ENCODE measurements around the gene RNF224. TPM values are rescaled to one million over a fixed set of nuclear protein-coding genes. Genes with fewer than 3 reads are reported as not detected.

Gene RNF224
- polyA plus RNA-seq, 1 donor from 2014 or later = not detected

DNA sequence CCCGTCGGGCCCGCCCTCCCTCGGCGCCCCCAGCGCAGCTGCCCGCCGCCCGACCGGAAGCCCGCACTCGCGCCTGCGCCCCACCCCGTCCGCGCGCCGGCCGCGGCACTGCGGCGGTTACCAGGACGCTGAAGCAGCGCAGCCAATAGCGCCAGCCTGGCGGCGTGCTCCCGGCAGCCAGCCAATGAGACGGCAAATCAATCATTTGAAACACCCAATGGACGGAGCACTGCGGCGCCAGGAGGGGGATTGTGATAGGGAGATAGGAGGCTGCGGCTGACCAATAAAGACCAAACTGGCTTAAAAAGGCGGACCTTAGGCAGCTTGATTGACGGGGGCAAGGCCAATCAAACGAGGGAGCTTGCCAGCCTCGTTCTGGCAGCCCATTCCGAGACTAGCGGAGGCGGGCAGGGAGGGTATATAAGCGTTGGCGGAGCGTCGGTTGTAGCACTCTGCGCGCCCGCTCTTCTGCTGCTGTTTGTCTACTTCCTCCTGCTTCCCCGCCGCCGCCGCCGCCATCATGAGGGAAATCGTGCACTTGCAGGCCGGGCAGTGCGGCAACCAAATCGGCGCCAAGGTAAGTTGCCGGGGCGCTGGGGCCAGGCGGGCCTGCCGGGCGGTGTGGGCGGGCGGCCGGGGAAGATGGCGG, 13.7 kb downstream of the RNF224 start, which contains the start of gene TUBB4B:
Gene TUBB4B, plus strand, starts transcription at position 447 of the 649 bp plus-strand sequence. Its CDS starts 74 bp downstream, at position 521.
- no peaks in the 10 kb centered on the region for H3K9me2 ChIP-seq (ENCODE audit: insufficient read depth, low read length)
- H3K4me2 ChIP-seq (ENCODE audit: low read length) = peak within 1 kb of the TSS; percentile 78
- no peaks in the 10 kb centered on the region for H4K20me1 ChIP-seq (ENCODE audit: insufficient read depth)
- H3K4me3 ChIP-seq (ENCODE audit: low read length) = peak within 1 kb of the TSS; percentile 96
- peak within 1 kb of the TSS; percentile 80 for H2AFZ ChIP-seq (ENCODE audit: low read depth, low read length)
- H3K9me3 ChIP-seq (ENCODE audit: low read length) = no peaks in the 10 kb centered on the region
- H3K9ac ChIP-seq (ENCODE audit: low read length) = peak within 1 kb of the TSS; percentile 90
- no peaks in the 10 kb centered on the region for H3F3A ChIP-seq (ENCODE audit: insufficient read depth, low read length, poor library complexity, severe bottlenecking)
- H3K36me3 ChIP-seq (ENCODE audit: insufficient read depth, low read length) = no peaks in the 10 kb centered on the region
- H3K27ac ChIP-seq (ENCODE audit: low read length) = peak within 1 kb of the TSS; percentile 89
- TF ChIP-seq SMC3 (conservative IDR thresholded peaks at IDR 0.05; ENCODE audit: poor library complexity) (no peak), EP300 (conservative IDR thresholded peaks at IDR 0.05; ENCODE audit: poor library complexity, severe bottlenecking) (no peak), POLR2AphosphoS5 (IDR thresholded peaks at IDR 0.05) (peak; percentile 100), TAF1 (IDR thresholded peaks at IDR 0.05; ENCODE audit: low read depth) (peak; percentile 99), MXI1 (conservative IDR thresholded peaks at IDR 0.05; ENCODE audit: poor library complexity, severe bottlenecking) (peak; percentile 38), RAD21 (conservative IDR thresholded peaks at IDR 0.05) (no peak), EZH2 (IDR thresholded peaks at IDR 0.05; ENCODE audit: borderline replicate concordance, insufficient read depth, low read length, poor library complexity, severe bottlenecking) (no peak)
- TF ChIP-seq, protein P1, sequence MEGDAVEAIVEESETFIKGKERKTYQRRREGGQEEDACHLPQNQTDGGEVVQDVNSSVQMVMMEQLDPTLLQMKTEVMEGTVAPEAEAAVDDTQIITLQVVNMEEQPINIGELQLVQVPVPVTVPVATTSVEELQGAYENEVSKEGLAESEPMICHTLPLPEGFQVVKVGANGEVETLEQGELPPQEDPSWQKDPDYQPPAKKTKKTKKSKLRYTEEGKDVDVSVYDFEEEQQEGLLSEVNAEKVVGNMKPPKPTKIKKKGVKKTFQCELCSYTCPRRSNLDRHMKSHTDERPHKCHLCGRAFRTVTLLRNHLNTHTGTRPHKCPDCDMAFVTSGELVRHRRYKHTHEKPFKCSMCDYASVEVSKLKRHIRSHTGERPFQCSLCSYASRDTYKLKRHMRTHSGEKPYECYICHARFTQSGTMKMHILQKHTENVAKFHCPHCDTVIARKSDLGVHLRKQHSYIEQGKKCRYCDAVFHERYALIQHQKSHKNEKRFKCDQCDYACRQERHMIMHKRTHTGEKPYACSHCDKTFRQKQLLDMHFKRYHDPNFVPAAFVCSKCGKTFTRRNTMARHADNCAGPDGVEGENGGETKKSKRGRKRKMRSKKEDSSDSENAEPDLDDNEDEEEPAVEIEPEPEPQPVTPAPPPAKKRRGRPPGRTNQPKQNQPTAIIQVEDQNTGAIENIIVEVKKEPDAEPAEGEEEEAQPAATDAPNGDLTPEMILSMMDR (IDR thresholded peaks at IDR 0.05; ENCODE audit: poor library complexity, severe bottlenecking) = no peak
- TF ChIP-seq, protein P2, sequence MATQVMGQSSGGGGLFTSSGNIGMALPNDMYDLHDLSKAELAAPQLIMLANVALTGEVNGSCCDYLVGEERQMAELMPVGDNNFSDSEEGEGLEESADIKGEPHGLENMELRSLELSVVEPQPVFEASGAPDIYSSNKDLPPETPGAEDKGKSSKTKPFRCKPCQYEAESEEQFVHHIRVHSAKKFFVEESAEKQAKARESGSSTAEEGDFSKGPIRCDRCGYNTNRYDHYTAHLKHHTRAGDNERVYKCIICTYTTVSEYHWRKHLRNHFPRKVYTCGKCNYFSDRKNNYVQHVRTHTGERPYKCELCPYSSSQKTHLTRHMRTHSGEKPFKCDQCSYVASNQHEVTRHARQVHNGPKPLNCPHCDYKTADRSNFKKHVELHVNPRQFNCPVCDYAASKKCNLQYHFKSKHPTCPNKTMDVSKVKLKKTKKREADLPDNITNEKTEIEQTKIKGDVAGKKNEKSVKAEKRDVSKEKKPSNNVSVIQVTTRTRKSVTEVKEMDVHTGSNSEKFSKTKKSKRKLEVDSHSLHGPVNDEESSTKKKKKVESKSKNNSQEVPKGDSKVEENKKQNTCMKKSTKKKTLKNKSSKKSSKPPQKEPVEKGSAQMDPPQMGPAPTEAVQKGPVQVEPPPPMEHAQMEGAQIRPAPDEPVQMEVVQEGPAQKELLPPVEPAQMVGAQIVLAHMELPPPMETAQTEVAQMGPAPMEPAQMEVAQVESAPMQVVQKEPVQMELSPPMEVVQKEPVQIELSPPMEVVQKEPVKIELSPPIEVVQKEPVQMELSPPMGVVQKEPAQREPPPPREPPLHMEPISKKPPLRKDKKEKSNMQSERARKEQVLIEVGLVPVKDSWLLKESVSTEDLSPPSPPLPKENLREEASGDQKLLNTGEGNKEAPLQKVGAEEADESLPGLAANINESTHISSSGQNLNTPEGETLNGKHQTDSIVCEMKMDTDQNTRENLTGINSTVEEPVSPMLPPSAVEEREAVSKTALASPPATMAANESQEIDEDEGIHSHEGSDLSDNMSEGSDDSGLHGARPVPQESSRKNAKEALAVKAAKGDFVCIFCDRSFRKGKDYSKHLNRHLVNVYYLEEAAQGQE (IDR thresholded peaks at IDR 0.05; ENCODE audit: borderline replicate concordance) = peak; percentile 99
- peaks cover 14% of the 10 kb centered on the region for H3K79me2 ChIP-seq (replicated peaks; ENCODE audit: insufficient read depth, low read length)
- no peaks in the 10 kb centered on the region for H3K27me3 ChIP-seq (ENCODE audit: insufficient read depth, low read depth, low read length)

- H3K36me3 ChIP-seq (ENCODE audit: insufficient read depth, low read length) = no peaks in the 10 kb centered on the region
- H3K9me3 ChIP-seq (ENCODE audit: low read length) = no peaks in the 10 kb centered on the region
- H3K27ac ChIP-seq (ENCODE audit: low read length) = no peak overlapping the region
- H3K27me3 ChIP-seq (ENCODE audit: insufficient read depth, low read depth, low read length) = no peaks in the 10 kb centered on the region
- no peaks in the 10 kb centered on the region for H3F3A ChIP-seq (ENCODE audit: insufficient read depth, low read length, poor library complexity, severe bottlenecking)
- TF ChIP-seq SMC3 (conservative IDR thresholded peaks at IDR 0.05; ENCODE audit: poor library complexity) (no peak), POLR2AphosphoS5 (IDR thresholded peaks at IDR 0.05) (no peak), RAD21 (conservative IDR thresholded peaks at IDR 0.05) (no peak), MXI1 (conservative IDR thresholded peaks at IDR 0.05; ENCODE audit: poor library complexity, severe bottlenecking) (no peak), TAF1 (IDR thresholded peaks at IDR 0.05; ENCODE audit: low read depth) (no peak), EP300 (conservative IDR thresholded peaks at IDR 0.05; ENCODE audit: poor library complexity, severe bottlenecking) (no peak), EZH2 (IDR thresholded peaks at IDR 0.05; ENCODE audit: borderline replicate concordance, insufficient read depth, low read length, poor library complexity, severe bottlenecking) (no peak)
- TF ChIP-seq, protein P1 (IDR thresholded peaks at IDR 0.05; ENCODE audit: poor library complexity, severe bottlenecking) = no peak
- TF ChIP-seq, protein P2 (IDR thresholded peaks at IDR 0.05; ENCODE audit: borderline replicate concordance) = no peak
- peak overlapping the region; percentile 78 for H3K4me2 ChIP-seq (ENCODE audit: low read length)
- H3K4me3 ChIP-seq (ENCODE audit: low read length) = peak overlapping the region; percentile 92
- peaks cover 14% of the 10 kb centered on the region for H3K79me2 ChIP-seq (replicated peaks; ENCODE audit: insufficient read depth, low read length)
- H3K9ac ChIP-seq (ENCODE audit: low read length) = peak overlapping the region; percentile 66
- no peaks in the 10 kb centered on the region for H3K9me2 ChIP-seq (ENCODE audit: insufficient read depth, low read length)
- H4K20me1 ChIP-seq (ENCODE audit: insufficient read depth) = no peaks in the 10 kb centered on the region
- H2AFZ ChIP-seq (ENCODE audit: low read depth, low read length) = no peak overlapping the region
Measured at GRCh38 chr9:137241490-137242268, 14.4 kb downstream of the RNF224 start.
